DND-41 (cell line): Measurements from ENCODE around the gene MRRF.
A peak's percentile ranks its signal among the peaks of the same experiment; 100 is the strongest.
"Not testable (repeated sequence)": the region's sequence is repeated elsewhere in the genome, so short reads cannot be mapped to it uniquely, and the experiment has no call there.

Experiments used
- ATAC-seq: fragments of 200-7000 bp; cut with Tn5 transposase; 3 replicates; pipeline ENCODE4 v1.9.1; 2021; ENCODE audit warnings: low read depth; ENCODE audit not compliant: insufficient read depth
- DNase-seq: peaks from one replicate; pipeline ENCODE4 v3.0.0-alpha.2; 2020
- H2AFZ ChIP-seq: 2 replicates; pipeline ENCODE4 v1.6.0; 2012; ENCODE audit warnings: low read depth, low read length
- H3K27ac ChIP-seq: 2 replicates; pipeline ENCODE4 v1.5.1; 2012; ENCODE audit warnings: low read length, inconsistent platforms
- H3K27me3 ChIP-seq: fragments of 200-600 bp; sonication (generic); 2 replicates; pipeline ENCODE4 v1.6.0; 2012; ENCODE audit warnings: low read length, mild to moderate bottlenecking, inconsistent platforms; ENCODE audit not compliant: insufficient read depth, poor library complexity
- H3K36me3 ChIP-seq: 2 replicates; pipeline ENCODE4 v1.5.1; 2012; ENCODE audit warnings: low read length, inconsistent platforms; ENCODE audit not compliant: insufficient read depth
- H3K4me1 ChIP-seq: 2 replicates; pipeline ENCODE4 v1.5.1; 2012; ENCODE audit warnings: mild to moderate bottlenecking, low read length; ENCODE audit not compliant: insufficient read depth
- H3K4me2 ChIP-seq: 2 replicates; pipeline ENCODE4 v1.6.0; 2012; ENCODE audit warnings: mild to moderate bottlenecking, moderate library complexity, low read length, inconsistent platforms; ENCODE audit not compliant: insufficient read depth
- H3K4me3 ChIP-seq, 2 experiments: fragments of 200-600 bp in 1 of 2; shearing (Covaris generic) in 1 of 2; 2 replicates each; pipeline ENCODE4 v1.5.1; 2012 to 2016; ENCODE audit warnings: inconsistent platforms in 2 of 2, low read length in 2 of 2, mild to moderate bottlenecking in 2 of 2, low read depth in 1 of 2, moderate library complexity in 1 of 2
- H3K79me2 ChIP-seq: 2 replicates; pipeline ENCODE4 v1.6.0; 2012; ENCODE audit warnings: low read length, inconsistent platforms; ENCODE audit not compliant: insufficient read depth
- H3K9ac ChIP-seq: 2 replicates; pipeline ENCODE4 v1.6.0; 2012; ENCODE audit warnings: low read depth, mild to moderate bottlenecking, inconsistent platforms, low read length, moderate library complexity
- H3K9me3 ChIP-seq: 2 replicates; pipeline ENCODE4 v1.5.1; 2012; ENCODE audit warnings: low read length, moderate library complexity, mild to moderate bottlenecking, inconsistent platforms; ENCODE audit not compliant: insufficient read depth, severe bottlenecking
- H4K20me1 ChIP-seq: 2 replicates; pipeline ENCODE4 v1.6.0; 2012; ENCODE audit warnings: low read length; ENCODE audit not compliant: insufficient read depth
- EZH2 ChIP-seq: IDR thresholded peaks from 3 replicates; pipeline ENCODE4 v1.6.1; 2012; ENCODE audit warnings: borderline replicate concordance, low read depth, mild to moderate bottlenecking, moderate library complexity, low read length, inconsistent platforms; ENCODE audit not compliant: severe bottlenecking
- TF ChIP-seq, protein P1 (sequence below): IDR thresholded peaks from 2 replicates; pipeline ENCODE4 v1.5.1; 2012; ENCODE audit warnings: borderline replicate concordance, low read length, moderate library complexity, mild to moderate bottlenecking; ENCODE audit not compliant: poor library complexity, severe bottlenecking; ENCODE audit errors: extremely low read depth

MRRF gene

GRCh38 chr9:122355336-122355875 lies 90.7 kb downstream of the MRRF start:
- Histone ChIP-seq H3K27ac (no peak overlapping the region), H3K9me3 (no peaks in the 10 kb centered on the region), H2AFZ (no peak overlapping the region), H3K36me3 (no peaks in the 10 kb centered on the region), H4K20me1 (no peaks in the 10 kb centered on the region), H3K4me2 (no peak overlapping the region), H3K27me3 (no peaks in the 10 kb centered on the region), H3K9ac (no peak overlapping the region), H3K4me1 (no peaks in the 10 kb centered on the region), H3K4me3 (no peak overlapping the region), H3K79me2 (no peaks in the 10 kb centered on the region)
- ATAC-seq, result no peak
- TF ChIP-seq, protein P1, sequence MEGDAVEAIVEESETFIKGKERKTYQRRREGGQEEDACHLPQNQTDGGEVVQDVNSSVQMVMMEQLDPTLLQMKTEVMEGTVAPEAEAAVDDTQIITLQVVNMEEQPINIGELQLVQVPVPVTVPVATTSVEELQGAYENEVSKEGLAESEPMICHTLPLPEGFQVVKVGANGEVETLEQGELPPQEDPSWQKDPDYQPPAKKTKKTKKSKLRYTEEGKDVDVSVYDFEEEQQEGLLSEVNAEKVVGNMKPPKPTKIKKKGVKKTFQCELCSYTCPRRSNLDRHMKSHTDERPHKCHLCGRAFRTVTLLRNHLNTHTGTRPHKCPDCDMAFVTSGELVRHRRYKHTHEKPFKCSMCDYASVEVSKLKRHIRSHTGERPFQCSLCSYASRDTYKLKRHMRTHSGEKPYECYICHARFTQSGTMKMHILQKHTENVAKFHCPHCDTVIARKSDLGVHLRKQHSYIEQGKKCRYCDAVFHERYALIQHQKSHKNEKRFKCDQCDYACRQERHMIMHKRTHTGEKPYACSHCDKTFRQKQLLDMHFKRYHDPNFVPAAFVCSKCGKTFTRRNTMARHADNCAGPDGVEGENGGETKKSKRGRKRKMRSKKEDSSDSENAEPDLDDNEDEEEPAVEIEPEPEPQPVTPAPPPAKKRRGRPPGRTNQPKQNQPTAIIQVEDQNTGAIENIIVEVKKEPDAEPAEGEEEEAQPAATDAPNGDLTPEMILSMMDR, result no peak
- TF ChIP-seq EZH2, result no peak
- no peak for DNase-seq

DNA sequence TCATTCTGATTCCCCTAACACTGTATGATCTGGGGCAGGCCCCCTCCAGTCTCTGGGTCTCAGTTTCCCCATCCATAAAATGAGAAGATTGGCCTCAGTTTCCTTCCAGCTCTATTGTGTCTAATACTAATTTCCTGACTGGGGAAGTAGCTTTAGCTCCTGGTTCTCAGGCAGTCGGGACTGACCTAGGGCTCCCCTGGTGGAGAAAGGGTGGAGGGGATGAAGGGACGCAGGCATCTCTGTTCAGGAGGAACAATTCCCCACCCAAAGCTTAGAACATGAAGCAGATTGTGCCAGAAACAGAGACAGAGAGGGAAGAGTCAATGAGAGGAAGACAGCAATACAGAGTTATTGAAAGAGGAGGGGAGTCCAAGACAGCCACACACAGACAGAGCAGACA lies 91.9 kb downstream of the MRRF start:
- Histone ChIP-seq H4K20me1 (no peaks in the 10 kb centered on the region), H3K27ac (no peak overlapping the region), H3K9me3 (no peaks in the 10 kb centered on the region), H3K9ac (no peak overlapping the region), H3K4me2 (no peak overlapping the region), H3K36me3 (no peaks in the 10 kb centered on the region), H3K79me2 (no peaks in the 10 kb centered on the region), H3K27me3 (no peaks in the 10 kb centered on the region), H3K4me3 (no peak overlapping the region), H2AFZ (no peak overlapping the region), H3K4me1 (no peaks in the 10 kb centered on the region)
- DNase-seq (no peak), ATAC-seq (no peak)
- no peak for TF ChIP-seq EZH2
- TF ChIP-seq, protein P1, result peak; percentile 24

- Histone ChIP-seq H3K27ac (no peak overlapping the region), H3K4me2 (no peak overlapping the region), H3K9ac (no peak overlapping the region), H2AFZ (no peak overlapping the region), H3K79me2 (no peaks in the 10 kb centered on the region), H4K20me1 (no peaks in the 10 kb centered on the region), H3K4me1 (no peaks in the 10 kb centered on the region), H3K36me3 (no peaks in the 10 kb centered on the region), H3K27me3 (no peaks in the 10 kb centered on the region), H3K9me3 (no peaks in the 10 kb centered on the region), H3K4me3 (no peak overlapping the region)
- ATAC-seq, result no peak
- DNase-seq, result no peak
- TF ChIP-seq, protein P1, result no peak
- TF ChIP-seq EZH2, result no peak
Observed at GRCh38 chr9:122360891-122361290, 96.2 kb downstream of the MRRF start.

- not testable (repeated sequence) for ATAC-seq, H3K27ac ChIP-seq, H3K27me3 ChIP-seq, H3K4me1 ChIP-seq, H4K20me1 ChIP-seq, H3K9ac ChIP-seq, H3K9me3 ChIP-seq, H3K79me2 ChIP-seq, H3K36me3 ChIP-seq, H2AFZ ChIP-seq, H3K4me2 ChIP-seq, H3K4me3 ChIP-seq, DNase-seq
Observed at GRCh38 chr9:122363131-122363530, 98.4 kb downstream of the MRRF start.
